ENCODE data around the gene SYT13.

DNA sequence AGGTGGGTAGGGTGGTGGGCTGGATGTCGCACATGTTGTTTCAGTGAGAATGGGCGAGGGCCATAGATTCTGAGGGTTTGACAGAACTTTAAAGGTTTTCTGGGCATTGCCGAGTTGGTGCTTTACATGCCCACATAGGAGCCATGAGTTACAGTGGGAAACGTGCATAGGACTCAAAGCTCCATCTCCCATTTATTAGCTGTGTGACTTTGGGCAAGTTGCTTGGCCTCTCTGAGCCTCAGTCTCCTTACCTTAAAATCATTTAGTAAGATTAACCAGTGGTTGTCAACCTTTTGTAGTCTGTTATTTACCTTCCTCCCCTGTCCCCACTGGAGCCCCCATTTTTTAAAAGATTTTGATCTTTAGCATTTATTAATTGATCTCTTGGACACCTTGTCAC is 67.4 kb downstream of the SYT13 start:
- TF ChIP-seq, protein P1, sequence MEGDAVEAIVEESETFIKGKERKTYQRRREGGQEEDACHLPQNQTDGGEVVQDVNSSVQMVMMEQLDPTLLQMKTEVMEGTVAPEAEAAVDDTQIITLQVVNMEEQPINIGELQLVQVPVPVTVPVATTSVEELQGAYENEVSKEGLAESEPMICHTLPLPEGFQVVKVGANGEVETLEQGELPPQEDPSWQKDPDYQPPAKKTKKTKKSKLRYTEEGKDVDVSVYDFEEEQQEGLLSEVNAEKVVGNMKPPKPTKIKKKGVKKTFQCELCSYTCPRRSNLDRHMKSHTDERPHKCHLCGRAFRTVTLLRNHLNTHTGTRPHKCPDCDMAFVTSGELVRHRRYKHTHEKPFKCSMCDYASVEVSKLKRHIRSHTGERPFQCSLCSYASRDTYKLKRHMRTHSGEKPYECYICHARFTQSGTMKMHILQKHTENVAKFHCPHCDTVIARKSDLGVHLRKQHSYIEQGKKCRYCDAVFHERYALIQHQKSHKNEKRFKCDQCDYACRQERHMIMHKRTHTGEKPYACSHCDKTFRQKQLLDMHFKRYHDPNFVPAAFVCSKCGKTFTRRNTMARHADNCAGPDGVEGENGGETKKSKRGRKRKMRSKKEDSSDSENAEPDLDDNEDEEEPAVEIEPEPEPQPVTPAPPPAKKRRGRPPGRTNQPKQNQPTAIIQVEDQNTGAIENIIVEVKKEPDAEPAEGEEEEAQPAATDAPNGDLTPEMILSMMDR (IDR thresholded peaks at IDR 0.05), result no peak
- no peak for TF ChIP-seq POLR2A (IDR thresholded peaks at IDR 0.05; ENCODE audit: low read depth)
- no peak for TF ChIP-seq POLR2AphosphoS5 (IDR thresholded peaks at IDR 0.05)
- TF ChIP-seq EP300 (IDR thresholded peaks at IDR 0.05), result no peak

Measured in esophagus muscularis mucosa (tissue), 4 donors.